Uterus (tissue), 2 donors: Measurements from ENCODE around the gene ST7.

ENCODE experiments used
- POLR2A ChIP-seq, 2 donors: fragments of 450-650 bp; IDR thresholded peaks; one replicate each; pipeline ENCODE4 v1.6.1; 2016; ENCODE audit warnings: antibody characterized with exemption in 2 of 2, mild to moderate bottlenecking in 1 of 2, moderate library complexity in 1 of 2
- TF ChIP-seq, protein P1 (sequence below), 4 experiments: fragments of 200-600 bp in 2 of 4; fragments of 450-650 bp in 2 of 4; sonication (generic) in 2 of 4; IDR thresholded peaks; one replicate each; pipeline ENCODE4 v1.5.1; 2016 to 2019; ENCODE audit warnings: antibody characterized with exemption in 4 of 4, mild to moderate bottlenecking in 2 of 4, moderate library complexity in 1 of 4

DNA sequence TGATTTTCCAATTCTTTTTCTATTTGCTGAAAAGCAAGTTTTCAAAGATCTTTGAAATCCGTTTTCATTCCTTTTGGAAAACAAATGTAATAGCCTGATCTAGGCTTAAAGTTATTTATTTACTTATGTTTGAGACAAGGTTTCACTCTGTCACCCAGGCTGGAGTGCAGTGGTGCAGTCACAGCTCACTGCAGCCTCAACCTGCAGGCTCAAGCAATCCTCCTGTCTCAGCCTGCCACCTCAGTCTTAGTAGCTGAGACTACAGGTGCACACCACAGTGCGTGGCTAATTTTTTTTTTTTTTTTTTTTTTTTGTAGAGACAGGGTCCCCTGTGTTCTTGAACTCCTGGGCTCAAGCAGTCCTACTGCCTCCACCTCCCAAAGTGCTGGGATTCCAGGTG is 4.6 kb downstream of the ST7 start:
- TF ChIP-seq, protein P1, sequence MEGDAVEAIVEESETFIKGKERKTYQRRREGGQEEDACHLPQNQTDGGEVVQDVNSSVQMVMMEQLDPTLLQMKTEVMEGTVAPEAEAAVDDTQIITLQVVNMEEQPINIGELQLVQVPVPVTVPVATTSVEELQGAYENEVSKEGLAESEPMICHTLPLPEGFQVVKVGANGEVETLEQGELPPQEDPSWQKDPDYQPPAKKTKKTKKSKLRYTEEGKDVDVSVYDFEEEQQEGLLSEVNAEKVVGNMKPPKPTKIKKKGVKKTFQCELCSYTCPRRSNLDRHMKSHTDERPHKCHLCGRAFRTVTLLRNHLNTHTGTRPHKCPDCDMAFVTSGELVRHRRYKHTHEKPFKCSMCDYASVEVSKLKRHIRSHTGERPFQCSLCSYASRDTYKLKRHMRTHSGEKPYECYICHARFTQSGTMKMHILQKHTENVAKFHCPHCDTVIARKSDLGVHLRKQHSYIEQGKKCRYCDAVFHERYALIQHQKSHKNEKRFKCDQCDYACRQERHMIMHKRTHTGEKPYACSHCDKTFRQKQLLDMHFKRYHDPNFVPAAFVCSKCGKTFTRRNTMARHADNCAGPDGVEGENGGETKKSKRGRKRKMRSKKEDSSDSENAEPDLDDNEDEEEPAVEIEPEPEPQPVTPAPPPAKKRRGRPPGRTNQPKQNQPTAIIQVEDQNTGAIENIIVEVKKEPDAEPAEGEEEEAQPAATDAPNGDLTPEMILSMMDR (IDR thresholded peaks at IDR 0.05): no peak
- TF ChIP-seq POLR2A (IDR thresholded peaks at IDR 0.05): no peak
